H9 (cell line): ENCODE results near the gene MACROD1. TPM values are rescaled to one million over a fixed set of nuclear protein-coding genes. Genes with fewer than 3 reads are reported as not detected.

Experiments used
- DNase-seq: peaks from one replicate; pipeline ENCODE4 v3.0.0-alpha.2; 2017
- H2AFZ ChIP-seq: one replicate; pipeline ENCODE4 v1.6.1; 2013; ENCODE audit warnings: mild to moderate bottlenecking, low read length, control low read depth, moderate library complexity
- H2AK5ac ChIP-seq: 2 replicates; pipeline ENCODE4 v1.6.1; 2013; ENCODE audit warnings: low read length, control low read depth, mixed read lengths; ENCODE audit not compliant: insufficient read length
- H2BK120ac ChIP-seq: one replicate; pipeline ENCODE4 v1.6.1; 2013; ENCODE audit warnings: low read depth, mild to moderate bottlenecking, low read length, control low read depth, inconsistent platforms; ENCODE audit not compliant: poor library complexity, severe bottlenecking
- H2BK12ac ChIP-seq: 2 replicates; pipeline ENCODE4 v1.6.1; 2013; ENCODE audit warnings: low read length, control low read depth, mixed read lengths, low read depth; ENCODE audit not compliant: insufficient read length
- H2BK15ac ChIP-seq: 2 replicates; pipeline ENCODE4 v1.6.1; 2013; ENCODE audit warnings: low read depth, low read length, control low read depth
- H2BK20ac ChIP-seq: one replicate; pipeline ENCODE4 v1.6.1; 2013; ENCODE audit warnings: low read depth, mild to moderate bottlenecking, low read length, control low read depth, inconsistent platforms; ENCODE audit not compliant: poor library complexity, severe bottlenecking
- H2BK5ac ChIP-seq: 2 replicates; pipeline ENCODE4 v1.6.1; 2013; ENCODE audit warnings: low read length, control low read depth, mixed read lengths; ENCODE audit not compliant: insufficient read length
- H3K14ac ChIP-seq: 2 replicates; pipeline ENCODE4 v1.6.1; 2013; ENCODE audit warnings: low read length, control low read depth; ENCODE audit not compliant: insufficient read depth
- H3K18ac ChIP-seq: 2 replicates; pipeline ENCODE4 v1.6.1; 2013; ENCODE audit warnings: low read depth, mild to moderate bottlenecking, mixed read lengths, low read length, control low read depth; ENCODE audit not compliant: insufficient read length
- H3K23ac ChIP-seq: 2 replicates; pipeline ENCODE4 v1.6.1; 2013; ENCODE audit warnings: low read length, control low read depth, mixed read lengths, low read depth; ENCODE audit not compliant: insufficient read length
- H3K23me2 ChIP-seq: 2 replicates; pipeline ENCODE4 v1.6.1; 2013; ENCODE audit warnings: low read depth, mild to moderate bottlenecking, mixed read lengths, low read length, control low read depth; ENCODE audit not compliant: insufficient read length, poor library complexity, severe bottlenecking
- H3K27ac ChIP-seq: 2 replicates; pipeline ENCODE4 v1.5.1; 2013; ENCODE audit warnings: low read length, control low read depth, mixed read lengths, low read depth; ENCODE audit not compliant: insufficient read length
- H3K27me3 ChIP-seq: 2 replicates; pipeline ENCODE4 v1.6.1; 2013; ENCODE audit warnings: low read length, control low read depth, inconsistent platforms; ENCODE audit not compliant: insufficient read depth
- H3K4ac ChIP-seq: 2 replicates; pipeline ENCODE4 v1.6.1; 2013; ENCODE audit warnings: low read depth, mild to moderate bottlenecking, control low read depth, inconsistent platforms, low read length, moderate library complexity
- H3K4me1 ChIP-seq: 2 replicates; pipeline ENCODE4 v1.6.1; 2013; ENCODE audit warnings: low read length, control low read depth, inconsistent platforms; ENCODE audit not compliant: insufficient read depth
- H3K4me2 ChIP-seq: 2 replicates; pipeline ENCODE4 v1.6.1; 2013; ENCODE audit warnings: low read length, control low read depth, mixed read lengths; ENCODE audit not compliant: insufficient read length, insufficient read depth
- H3K56ac ChIP-seq: 2 replicates; pipeline ENCODE4 v1.6.1; 2013; ENCODE audit warnings: low read depth, mild to moderate bottlenecking, mixed read lengths, low read length, control low read depth; ENCODE audit not compliant: insufficient read length
- H3K79me1 ChIP-seq: 2 replicates; pipeline ENCODE4 v1.6.1; 2013; ENCODE audit warnings: low read depth, mild to moderate bottlenecking, moderate library complexity, low read length, control low read depth, inconsistent platforms; ENCODE audit not compliant: insufficient read depth, poor library complexity, severe bottlenecking
- H3K79me2 ChIP-seq: 2 replicates; pipeline ENCODE4 v1.6.1; 2013; ENCODE audit warnings: low read length, control low read depth, inconsistent platforms; ENCODE audit not compliant: insufficient read depth
- H3K9ac ChIP-seq: 2 replicates; pipeline ENCODE4 v1.6.1; 2013; ENCODE audit warnings: low read length, control low read depth, mixed read lengths; ENCODE audit not compliant: insufficient read length; ENCODE audit errors: extremely low read depth
- H3K9me3 ChIP-seq: one replicate; pipeline ENCODE4 v1.6.1; 2013; ENCODE audit warnings: low read depth, low read length, inconsistent platforms; ENCODE audit not compliant: control insufficient read depth
- H3T11ph ChIP-seq: one replicate; pipeline ENCODE4 v1.6.1; 2013; ENCODE audit warnings: mild to moderate bottlenecking, low read length, control low read depth, inconsistent platforms
- H4K20me1 ChIP-seq: one replicate; pipeline ENCODE4 v1.6.1; 2013; ENCODE audit not compliant: control insufficient read depth, insufficient read length, insufficient read depth
- H4K5ac ChIP-seq: 2 replicates; pipeline ENCODE4 v1.6.1; 2013; ENCODE audit warnings: low read depth, mild to moderate bottlenecking, mixed read lengths, low read length, control low read depth; ENCODE audit not compliant: insufficient read length
- H4K8ac ChIP-seq: replicated peaks from 2 replicates; pipeline ENCODE4 v1.6.1; 2013; ENCODE audit warnings: low read length, control low read depth, mixed read lengths, low read depth; ENCODE audit not compliant: insufficient read length
- H4K91ac ChIP-seq: 2 replicates; pipeline ENCODE4 v1.6.1; 2013; ENCODE audit warnings: low read depth, mild to moderate bottlenecking, moderate library complexity, mixed read lengths, low read length, control low read depth; ENCODE audit not compliant: insufficient read length
- H3K27ac Mint-ChIP-seq, 3 experiments: 2 replicates in 2 of 3; 3 replicates in 1 of 3; pipeline ENCODE4 v1.8.0; 2020 to 2021; ENCODE audit warnings: mixed read lengths in 3 of 3, mild to moderate bottlenecking in 1 of 3, moderate library complexity in 1 of 3
- H3K27me3 Mint-ChIP-seq: 2 replicates; pipeline ENCODE4 v1.8.0; 2021; ENCODE audit warnings: low read depth, mild to moderate bottlenecking, moderate library complexity, mixed read lengths
- H3K36me3 Mint-ChIP-seq, 3 experiments: 2 replicates in 2 of 3; 3 replicates in 1 of 3; pipeline ENCODE4 v1.8.0; 2020 to 2021; ENCODE audit warnings: low read depth in 3 of 3, mixed read lengths in 3 of 3; ENCODE audit not compliant: insufficient read depth in 1 of 3
- H3K4me1 Mint-ChIP-seq, 2 experiments: 2 replicates each; pipeline ENCODE4 v1.8.0; 2020; ENCODE audit warnings: mixed read lengths in 2 of 2
- H3K4me3 Mint-ChIP-seq, 2 experiments: 2 replicates in 1 of 2; 3 replicates in 1 of 2; pipeline ENCODE4 v1.8.0; 2020 to 2021; ENCODE audit warnings: mild to moderate bottlenecking in 2 of 2, mixed read lengths in 2 of 2, moderate library complexity in 1 of 2
- H3K9me3 Mint-ChIP-seq, 2 experiments: 2 replicates in 1 of 2; 3 replicates in 1 of 2; pipeline ENCODE4 v1.8.0; 2020; ENCODE audit warnings: mild to moderate bottlenecking in 2 of 2, mixed read lengths in 2 of 2, moderate library complexity in 1 of 2
- WGBS: extraction: QIAGEN DNeasy Blood & Tissue Kit; methylation state at CpG from one replicate; pipeline ENCODE4 v1.1.7; 2013; ENCODE audit warnings: missing lambda C conversion rate, low lambda C conversion rate, mixed read lengths; ENCODE audit not compliant: insufficient read length; ENCODE audit errors: extremely low coverage; 5-methylcytosine and 5-hydroxymethylcytosine counted together
- total RNA-seq: library from RNA; stranded (reverse); gene quantifications from 2 replicates; pipeline ENCODE4 v1.2.1, GENCODE V29; 2021
- TF ChIP-seq, protein P1 (sequence below): fragments of 200-600 bp; sonication (generic); conservative IDR thresholded peaks from 3 replicates; pipeline ENCODE4 v1.8.0; 2021; ENCODE audit warnings: antibody characterized with exemption, mild to moderate bottlenecking

Gene MACROD1
- total RNA-seq, 1 experiment from 2014 or later: 21.2 TPM

DNA sequence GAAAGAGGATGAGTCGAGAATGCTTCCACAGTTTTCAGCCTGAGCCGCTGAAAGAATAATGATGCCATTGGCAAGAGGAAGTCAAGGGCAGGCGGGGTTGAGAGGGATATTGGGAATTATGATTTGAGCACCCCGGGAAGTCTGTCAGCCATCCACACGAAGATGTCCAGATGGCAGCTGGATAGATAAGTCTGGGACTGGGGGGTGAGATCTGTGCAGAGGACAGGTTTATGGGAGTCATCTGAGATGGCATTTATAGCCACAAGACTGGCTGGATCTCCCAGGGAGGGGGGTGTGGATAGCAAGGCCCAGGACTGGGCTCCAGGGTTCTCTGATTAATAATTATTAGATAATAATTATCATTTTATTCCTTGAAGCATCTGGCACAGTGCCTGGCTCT lies 15.0 kb upstream of the MACROD1 start:
- Histone ChIP-seq H3K4me1 (peaks cover 4% of the 10 kb centered on the region; the same call in 1 of the 2 replicates), H3T11ph (no peak overlapping the region), H4K20me1 (peaks cover 3% of the 10 kb centered on the region), H2BK15ac (no peak overlapping the region), H3K27me3 (no peaks in the 10 kb centered on the region; the same call in 1 of the 2 replicates), H4K91ac (no peak overlapping the region), H3K14ac (no peak overlapping the region), H3K9me3 (no peaks in the 10 kb centered on the region), H2AK5ac (no peak overlapping the region), H2BK120ac (no peak overlapping the region), H2AFZ (no peak overlapping the region), H3K23me2 (peaks cover 8% of the 10 kb centered on the region), H3K18ac (no peak overlapping the region), H2BK12ac (no peak overlapping the region), H4K5ac (no peak overlapping the region), H4K8ac (no peak overlapping the region), H3K4me2 (no peak overlapping the region), H3K9ac (no peak overlapping the region), H3K79me2 (no peaks in the 10 kb centered on the region), H3K23ac (no peak overlapping the region), H2BK20ac (no peak overlapping the region), H3K79me1 (no peaks in the 10 kb centered on the region), H3K56ac (no peak overlapping the region), H3K4ac (no peak overlapping the region), H2BK5ac (no peak overlapping the region), H3K27ac (no peak overlapping the region)
- Mint-ChIP-seq H3K27me3 (no peaks in the 10 kb centered on the region; the same call in 1 of the 2 replicates), H3K4me1 (peaks cover 24 to 26% of the 10 kb centered on the region in 2 experiments), H3K4me3 (peak overlapping the region in 1 of 2 experiments; percentile 60; a peak in 2 of 5 replicates), H3K27ac (no peak overlapping the region), H3K9me3 (peaks cover 0 to 2% of the 10 kb centered on the region in 2 experiments; a peak in 2 of 5 replicates), H3K36me3 (peaks cover 18 to 31% (median 24%) of the 10 kb centered on the region in 3 experiments)
- no peak for DNase-seq
- TF ChIP-seq, protein P1, sequence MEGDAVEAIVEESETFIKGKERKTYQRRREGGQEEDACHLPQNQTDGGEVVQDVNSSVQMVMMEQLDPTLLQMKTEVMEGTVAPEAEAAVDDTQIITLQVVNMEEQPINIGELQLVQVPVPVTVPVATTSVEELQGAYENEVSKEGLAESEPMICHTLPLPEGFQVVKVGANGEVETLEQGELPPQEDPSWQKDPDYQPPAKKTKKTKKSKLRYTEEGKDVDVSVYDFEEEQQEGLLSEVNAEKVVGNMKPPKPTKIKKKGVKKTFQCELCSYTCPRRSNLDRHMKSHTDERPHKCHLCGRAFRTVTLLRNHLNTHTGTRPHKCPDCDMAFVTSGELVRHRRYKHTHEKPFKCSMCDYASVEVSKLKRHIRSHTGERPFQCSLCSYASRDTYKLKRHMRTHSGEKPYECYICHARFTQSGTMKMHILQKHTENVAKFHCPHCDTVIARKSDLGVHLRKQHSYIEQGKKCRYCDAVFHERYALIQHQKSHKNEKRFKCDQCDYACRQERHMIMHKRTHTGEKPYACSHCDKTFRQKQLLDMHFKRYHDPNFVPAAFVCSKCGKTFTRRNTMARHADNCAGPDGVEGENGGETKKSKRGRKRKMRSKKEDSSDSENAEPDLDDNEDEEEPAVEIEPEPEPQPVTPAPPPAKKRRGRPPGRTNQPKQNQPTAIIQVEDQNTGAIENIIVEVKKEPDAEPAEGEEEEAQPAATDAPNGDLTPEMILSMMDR: no peak
- no CpG with 5 or more reads among the region's 5 CpGs for WGBS
